Retina (tissue), 1 donor: Measurements from ENCODE around the gene TAF3.
A peak's percentile ranks its signal among the peaks of the same experiment; 100 is the strongest.
"Not testable (repeated sequence)": the region's sequence is repeated elsewhere in the genome, so short reads cannot be mapped to it uniquely, and the experiment has no call there.

Experiments
- DNase-seq: peaks from one replicate; pipeline ENCODE4 v3.0.0-alpha.2; 2016

Gene TAF3

GRCh38 chr10:7811000-7811399 lies 7.3 kb upstream of the TAF3 start:
- no peak for DNase-seq

DNA sequence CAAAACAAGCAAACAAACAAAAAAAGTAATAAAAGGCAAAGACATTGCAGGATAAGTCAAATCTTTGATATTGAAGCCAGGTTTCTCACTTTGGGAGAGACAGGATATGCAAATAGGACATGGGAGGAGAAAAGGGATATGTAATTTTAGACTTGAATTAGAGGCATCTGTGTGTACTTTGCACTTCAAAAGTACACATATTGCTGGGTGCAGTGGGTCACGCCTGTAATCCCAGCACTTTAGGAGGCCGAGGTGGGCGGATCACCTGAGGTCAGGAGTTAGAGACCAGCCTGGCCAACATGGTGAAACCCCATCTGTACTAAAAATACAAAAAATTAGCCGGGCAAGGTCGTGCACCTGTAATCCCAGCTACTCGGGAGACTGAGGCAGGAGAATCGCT lies 6.6 kb upstream of the TAF3 start:
- not testable (repeated sequence) for DNase-seq

GRCh38 chr10:7813481-7813880 lies 4.8 kb upstream of the TAF3 start:
- DNase-seq: no peak

DNA sequence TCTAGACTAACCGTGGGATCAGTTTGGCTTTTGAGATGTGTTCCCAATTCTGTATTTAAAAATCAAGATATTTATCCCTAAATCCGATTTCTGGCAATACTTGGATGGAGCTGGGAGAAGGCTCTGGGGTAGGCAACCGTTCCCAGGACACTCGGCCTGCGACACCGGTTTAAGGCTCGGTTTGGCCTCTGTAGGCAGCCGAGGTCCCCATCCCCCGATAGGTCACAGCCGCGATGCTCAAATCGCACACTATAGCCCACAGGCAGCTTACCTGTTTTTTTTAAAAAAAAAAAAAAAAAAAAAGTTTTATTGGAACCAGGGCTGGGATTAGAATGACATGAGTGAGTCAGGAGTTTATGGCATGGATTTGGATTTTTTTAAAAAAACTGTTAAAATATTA lies 729 bp upstream of the TAF3 start:
- no peak for DNase-seq

DNA sequence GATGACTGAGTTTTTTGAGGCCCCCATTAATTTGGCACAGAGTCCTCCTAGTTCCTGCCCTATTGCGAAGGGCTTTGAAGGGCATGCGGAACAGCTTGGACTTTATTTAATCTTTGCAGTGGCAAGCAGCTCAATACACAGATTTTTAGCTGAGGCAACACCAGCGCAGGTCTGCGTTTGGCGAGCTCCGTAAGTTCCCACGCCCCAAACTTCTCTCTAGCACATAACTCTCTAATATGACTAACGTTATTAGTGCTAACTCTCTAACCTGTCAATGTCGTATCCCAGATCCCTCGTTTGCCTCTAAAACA lies 366 bp upstream of the TAF3 start:
- no peak for DNase-seq

DNA sequence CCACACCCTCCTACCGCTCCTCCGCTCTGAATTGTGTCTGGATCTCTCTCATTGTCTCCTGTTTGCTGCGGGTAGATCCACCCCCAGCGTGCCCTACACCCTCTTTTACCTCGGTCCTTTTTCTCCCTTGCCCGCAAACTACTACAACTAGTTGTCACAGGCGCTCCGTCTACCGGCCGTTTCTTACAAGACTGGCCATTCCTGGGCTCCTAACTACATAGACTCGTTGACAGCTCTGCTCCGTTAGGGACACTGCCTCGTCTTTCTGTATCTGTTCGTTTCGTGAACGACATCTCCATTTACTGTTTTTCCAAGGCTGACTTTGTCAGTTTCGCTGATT lies 786 bp downstream of the TAF3 start:
- no peak for DNase-seq

- no peak for DNase-seq
Measured at GRCh38 chr10:7824251-7824650, 5.9 kb downstream of the TAF3 start.

- no peak for DNase-seq
Measured at GRCh38 chr10:7826971-7827370, 8.7 kb downstream of the TAF3 start.

DNA sequence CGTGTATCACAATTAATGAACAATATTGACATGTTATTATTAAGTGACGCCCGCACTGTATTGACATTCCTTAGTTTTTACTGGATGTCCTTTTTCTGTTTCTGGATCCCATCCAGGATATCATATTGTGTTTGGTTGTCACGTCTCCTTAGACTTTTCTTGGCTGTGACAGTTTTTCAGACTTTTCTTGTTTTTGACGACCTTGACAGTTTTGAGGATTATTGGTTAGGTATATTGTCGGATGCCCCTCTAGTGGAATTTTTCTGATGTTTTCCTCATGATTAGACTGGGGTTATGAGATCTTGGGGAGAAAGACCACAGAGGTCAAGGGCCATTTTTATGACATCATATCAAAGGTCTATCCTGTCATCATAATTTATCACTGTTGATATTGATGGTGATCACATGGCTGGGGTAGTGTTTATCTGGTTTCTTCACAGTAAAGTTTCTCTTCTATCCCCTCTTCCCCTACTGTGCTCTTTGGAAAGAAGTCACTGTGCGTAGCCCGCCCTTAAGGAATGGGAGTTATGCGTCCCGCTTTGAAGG lies 11.1 kb downstream of the TAF3 start:
- no peak for DNase-seq

DNA sequence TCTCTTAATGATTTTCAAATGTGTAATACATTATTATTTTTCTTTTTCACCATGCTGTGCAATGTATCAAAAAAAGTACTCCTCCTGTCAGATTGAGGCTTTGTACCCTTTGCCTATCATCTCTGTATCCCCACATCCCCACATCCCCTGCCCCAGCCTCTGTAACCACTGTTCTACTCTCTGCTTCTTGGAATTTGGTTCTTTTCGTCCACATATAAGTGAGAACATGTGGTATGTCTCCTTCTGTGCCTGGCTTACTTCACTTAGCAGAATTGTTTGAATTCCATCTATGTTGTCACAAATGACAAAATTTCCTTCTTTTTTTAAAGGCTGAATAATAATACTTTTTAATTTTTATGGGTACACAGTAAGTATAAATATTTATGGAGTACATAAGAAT lies 13.8 kb downstream of the TAF3 start:
- DNase-seq: no peak

DNA sequence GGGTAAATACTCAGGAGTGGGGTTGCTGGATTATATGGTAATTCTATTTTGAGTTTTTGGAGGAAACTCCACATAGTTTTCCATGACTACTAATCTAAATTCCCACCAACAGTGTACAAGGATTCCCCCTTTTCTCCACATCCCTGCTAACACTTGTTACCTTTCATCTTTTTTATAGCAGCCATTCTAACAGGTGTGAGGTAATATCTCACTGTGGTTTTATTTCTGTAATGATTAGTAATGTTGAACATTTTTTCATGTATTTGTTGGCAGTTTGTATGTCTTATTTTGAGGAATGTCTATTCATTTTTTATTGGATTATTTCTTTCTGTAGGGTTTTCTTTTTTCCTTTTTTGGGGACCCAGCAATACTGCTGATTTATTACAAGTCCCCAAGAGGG lies 14.9 kb downstream of the TAF3 start:
- DNase-seq: no peak

GRCh38 chr10:7834262-7834661 lies 16.0 kb downstream of the TAF3 start:
- DNase-seq: no peak

- no peak for DNase-seq
Measured at GRCh38 chr10:7836571-7836970, 18.3 kb downstream of the TAF3 start.

DNA sequence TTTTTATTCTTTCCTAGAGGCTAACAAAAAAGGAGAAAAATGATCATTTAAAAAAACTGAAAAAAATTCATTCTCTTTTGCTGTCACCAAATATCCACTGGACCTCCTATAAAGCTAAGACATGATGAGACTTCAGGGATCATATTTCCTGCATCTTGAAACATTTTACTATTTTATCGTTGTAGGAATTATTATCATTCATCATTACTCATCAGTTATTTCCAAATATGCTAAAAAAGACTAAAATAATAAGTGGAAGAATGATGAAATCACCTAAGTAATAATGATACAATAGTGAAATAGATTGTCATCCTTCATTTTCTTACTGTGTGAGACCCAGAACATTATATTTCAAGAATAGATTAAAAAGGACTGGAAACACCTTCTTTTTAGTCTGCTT lies 28.3 kb downstream of the TAF3 start:
- DNase-seq: no peak

- no peak for DNase-seq
Measured at GRCh38 chr10:7853226-7853842, 35.0 kb downstream of the TAF3 start.

DNA sequence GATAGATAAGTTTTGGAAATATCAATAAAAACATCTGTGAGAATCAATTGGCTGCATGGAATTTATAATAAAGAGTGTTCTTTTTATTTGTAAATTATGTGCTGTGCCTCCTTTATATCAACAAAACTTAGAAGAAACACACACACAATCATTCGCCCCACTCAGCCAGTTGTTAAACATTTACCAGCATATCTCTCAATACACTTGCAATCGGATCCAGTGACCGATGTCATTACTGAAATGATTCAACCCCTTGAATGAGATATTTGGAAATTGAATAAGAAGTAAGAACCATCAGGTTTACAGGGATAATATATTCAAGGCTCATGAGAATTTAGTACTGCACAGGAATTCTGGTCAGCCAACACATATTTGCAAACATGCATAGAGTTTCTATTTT lies 35.6 kb downstream of the TAF3 start:
- DNase-seq: no peak

DNA sequence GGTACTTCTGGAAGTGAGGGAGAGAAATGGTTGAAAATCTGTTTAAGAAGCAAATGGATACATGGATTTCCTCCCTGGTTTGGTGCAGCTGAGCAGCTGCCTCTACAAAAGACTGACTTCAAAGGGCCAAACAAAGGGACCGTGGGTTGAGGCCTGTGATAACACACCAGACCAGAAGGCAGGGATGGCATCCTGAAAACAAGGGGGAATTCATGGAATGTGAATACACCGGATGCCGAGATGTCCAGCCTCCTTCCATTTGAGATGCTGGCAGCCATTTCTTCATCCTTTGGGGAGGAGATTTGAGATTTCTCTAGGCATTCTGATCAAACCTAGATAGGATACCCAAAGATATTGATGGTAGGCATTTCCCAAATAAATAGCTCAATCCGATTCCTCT lies 36.9 kb downstream of the TAF3 start:
- no peak for DNase-seq

DNA sequence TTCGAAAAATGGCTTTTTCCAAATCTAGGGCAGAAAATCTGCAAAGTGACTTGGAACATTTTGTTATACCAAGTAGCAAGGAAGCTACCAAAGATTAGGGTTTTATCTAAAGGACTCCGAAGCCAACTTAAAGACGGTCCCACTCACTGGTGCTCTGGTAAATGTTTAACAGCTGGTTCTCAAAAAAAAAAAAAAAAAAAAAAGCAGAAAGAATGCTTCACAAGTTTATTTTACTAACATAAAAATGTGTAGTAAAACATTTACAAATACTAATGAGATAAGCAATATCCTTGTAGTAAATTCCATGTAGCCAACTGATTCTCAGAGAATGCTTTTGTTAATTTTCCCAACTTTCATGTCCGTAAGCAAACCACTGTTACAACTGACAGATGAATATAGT lies 38.4 kb downstream of the TAF3 start:
- no peak for DNase-seq

GRCh38 chr10:7857262-7857661 lies 39.0 kb downstream of the TAF3 start:
- no peak for DNase-seq

DNA sequence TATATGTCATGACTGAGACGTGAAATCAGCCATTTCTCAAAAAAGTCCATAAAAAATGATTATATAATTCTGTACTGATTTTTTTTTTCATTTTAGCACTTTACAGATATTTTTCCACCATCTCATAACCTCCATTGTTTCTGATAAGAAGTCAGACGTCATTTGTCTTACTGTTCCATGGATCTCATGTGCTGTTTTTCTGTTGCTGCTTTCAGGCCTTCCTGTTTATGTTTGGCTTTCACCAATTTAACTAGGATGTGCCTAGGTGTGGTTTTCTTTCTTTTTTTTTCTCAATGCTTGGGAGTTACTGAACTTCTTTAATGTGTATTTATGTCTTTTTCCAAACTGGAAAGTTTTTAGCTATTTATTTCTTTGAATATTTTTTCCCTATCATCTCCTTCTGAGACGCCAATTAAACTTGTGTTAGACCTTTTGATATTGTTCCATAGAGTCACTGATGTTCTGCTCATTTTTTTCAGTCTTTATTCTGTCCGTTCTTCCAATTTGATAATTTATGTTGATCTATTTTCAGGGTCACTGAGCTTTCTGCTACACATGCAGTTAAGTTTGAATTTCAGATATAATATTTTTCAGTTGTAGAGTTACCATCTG lies 43.3 kb downstream of the TAF3 start:
- DNase-seq: no peak

GRCh38 chr10:7862121-7862514 lies 43.8 kb downstream of the TAF3 start:
- no peak for DNase-seq

DNA sequence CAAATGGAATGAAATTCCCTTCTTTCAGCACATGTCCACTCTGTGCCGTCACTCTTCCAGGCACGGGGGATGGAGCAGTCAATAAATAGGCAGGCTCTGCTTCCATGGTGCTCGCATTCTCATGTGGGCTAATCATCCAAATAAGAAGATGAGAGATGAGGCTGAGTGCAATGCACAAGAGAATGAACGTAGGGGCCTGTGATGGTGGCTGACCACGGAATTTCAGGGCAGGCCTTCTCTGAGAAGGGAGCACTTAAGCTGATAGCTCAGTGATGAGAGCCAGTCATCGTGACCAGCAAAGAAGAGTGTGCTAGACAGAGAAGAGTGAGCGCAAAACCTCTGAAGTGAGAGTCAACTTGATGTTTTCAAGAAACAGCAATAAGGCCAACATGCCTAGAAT lies 47.9 kb downstream of the TAF3 start:
- no peak for DNase-seq

DNA sequence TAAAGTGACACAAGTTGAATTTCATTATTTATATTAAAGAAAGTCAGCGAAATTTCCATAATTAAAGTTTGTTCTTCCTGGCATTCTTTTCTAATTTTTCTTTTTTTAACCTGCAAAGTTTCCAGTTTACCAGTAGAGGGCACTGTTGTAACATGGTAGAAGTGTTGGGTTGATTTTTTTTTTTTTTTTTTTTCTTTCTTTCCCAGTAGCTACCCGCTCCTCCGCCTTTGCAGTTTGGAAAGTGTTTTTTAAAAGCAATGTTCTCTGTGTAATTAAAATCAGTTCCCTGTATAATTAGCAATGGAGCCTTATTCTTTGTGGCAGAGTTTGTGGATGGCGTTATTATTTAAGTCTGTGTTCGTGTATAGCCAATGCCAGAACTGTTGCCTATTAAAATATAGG lies 53.7 kb downstream of the TAF3 start:
- peak; percentile 60 for DNase-seq

DNA sequence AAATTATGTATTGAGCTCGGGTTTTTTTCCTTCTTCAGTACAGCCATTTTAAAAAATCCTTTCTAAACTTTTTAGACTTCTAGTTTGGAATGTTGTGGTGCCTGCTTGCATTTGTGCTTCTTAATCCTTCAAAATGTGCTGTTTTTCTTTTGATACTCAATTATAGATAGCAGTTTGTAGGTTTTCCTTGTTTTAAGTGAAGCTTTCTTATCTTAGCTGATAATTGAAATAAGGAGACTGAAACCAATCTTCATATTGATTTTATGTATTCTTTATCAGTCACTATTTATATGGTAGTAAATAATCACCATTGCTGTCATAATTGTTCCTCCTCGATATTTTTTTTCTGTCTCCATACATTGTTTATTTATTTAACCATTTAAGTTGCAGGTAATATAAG lies 56.6 kb downstream of the TAF3 start:
- no peak for DNase-seq

- DNase-seq: no peak
Measured at GRCh38 chr10:7876541-7877127, 58.3 kb downstream of the TAF3 start.
